Ramos (cell line): ENCODE results near the gene GTF3C5.
"Not testable (repeated sequence)": the region's sequence is repeated elsewhere in the genome, so short reads cannot be mapped to it uniquely, and the experiment has no call there.

Source experiments
- in situ Hi-C: fragments of 300-500 bp; cut with MboI; formaldehyde crosslinking; loops from one replicate; pipeline ENCODE4 v1.14.3; 2022; ENCODE audit warnings: low sequenced_read_pairs; ENCODE audit not compliant: unreplicated experiment

The GTF3C5 gene, protein sequence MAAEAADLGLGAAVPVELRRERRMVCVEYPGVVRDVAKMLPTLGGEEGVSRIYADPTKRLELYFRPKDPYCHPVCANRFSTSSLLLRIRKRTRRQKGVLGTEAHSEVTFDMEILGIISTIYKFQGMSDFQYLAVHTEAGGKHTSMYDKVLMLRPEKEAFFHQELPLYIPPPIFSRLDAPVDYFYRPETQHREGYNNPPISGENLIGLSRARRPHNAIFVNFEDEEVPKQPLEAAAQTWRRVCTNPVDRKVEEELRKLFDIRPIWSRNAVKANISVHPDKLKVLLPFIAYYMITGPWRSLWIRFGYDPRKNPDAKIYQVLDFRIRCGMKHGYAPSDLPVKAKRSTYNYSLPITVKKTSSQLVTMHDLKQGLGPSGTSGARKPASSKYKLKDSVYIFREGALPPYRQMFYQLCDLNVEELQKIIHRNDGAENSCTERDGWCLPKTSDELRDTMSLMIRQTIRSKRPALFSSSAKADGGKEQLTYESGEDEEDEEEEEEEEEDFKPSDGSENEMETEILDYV

DNA sequence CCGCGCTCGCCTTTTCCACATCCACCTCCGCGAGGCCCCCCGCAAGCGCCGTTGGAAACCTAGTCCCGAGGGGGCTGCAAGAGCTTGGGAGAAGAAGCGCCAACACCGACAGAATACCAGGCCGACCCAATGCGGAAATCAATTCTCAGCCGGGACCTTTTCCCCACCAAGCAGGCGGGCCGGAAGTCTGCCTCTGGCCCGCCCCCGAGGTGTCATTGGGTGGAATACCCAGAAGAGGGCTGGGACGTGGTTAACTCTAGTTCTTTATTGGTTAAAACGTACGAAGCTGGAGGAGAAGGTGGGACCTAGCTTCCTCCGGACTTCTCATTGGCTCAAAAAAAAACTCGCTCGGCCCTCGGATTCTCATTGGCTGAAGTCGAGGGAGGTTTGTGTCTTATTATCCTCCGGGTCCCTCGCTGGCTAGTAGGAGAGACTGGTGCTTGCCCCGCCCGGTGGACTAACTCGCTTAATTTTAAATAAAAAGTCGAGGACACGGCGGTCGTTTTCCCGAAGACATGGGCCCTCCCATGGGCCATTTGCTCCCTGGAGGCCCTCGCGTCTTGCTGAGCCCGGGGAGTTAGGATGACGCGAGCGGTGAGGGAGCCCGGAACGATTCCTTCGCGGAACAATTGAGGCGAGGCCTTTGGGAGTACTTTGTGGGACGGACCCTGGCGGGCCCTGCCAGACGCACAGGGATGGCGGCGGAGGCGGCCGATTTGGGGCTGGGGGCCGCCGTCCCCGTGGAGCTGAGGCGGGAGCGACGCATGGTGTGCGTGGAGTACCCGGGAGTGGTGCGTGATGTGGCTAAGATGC, at the start of gene GTF3C5:
TSS of gene GTF3C5 (plus strand) at position 681 of the 813 bp plus-strand sequence. CDS start at position 696, 15 bp downstream.
- in situ Hi-C loops, result no loop called here

DNA sequence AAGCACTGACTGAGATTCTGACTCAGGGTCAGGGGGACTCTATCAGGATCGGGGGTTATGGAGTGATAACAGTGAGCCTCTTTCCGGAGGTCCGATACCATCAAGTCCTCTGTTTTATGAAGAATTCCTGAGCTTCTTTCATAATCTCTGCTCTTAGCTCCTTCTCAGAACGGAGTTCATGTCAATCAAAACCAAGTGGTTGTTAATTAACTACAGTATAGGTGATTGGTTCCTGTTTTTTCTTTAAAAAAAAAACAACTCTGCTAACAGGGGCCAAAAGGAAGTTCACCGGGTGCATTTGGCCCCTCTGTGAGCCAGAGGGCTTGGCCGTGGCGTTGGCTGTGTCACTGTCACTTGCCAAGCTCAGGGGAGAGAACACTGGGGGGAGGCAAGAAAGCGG, 48.3 kb upstream of the GTF3C5 start:
- in situ Hi-C loops, result no loop called here

DNA sequence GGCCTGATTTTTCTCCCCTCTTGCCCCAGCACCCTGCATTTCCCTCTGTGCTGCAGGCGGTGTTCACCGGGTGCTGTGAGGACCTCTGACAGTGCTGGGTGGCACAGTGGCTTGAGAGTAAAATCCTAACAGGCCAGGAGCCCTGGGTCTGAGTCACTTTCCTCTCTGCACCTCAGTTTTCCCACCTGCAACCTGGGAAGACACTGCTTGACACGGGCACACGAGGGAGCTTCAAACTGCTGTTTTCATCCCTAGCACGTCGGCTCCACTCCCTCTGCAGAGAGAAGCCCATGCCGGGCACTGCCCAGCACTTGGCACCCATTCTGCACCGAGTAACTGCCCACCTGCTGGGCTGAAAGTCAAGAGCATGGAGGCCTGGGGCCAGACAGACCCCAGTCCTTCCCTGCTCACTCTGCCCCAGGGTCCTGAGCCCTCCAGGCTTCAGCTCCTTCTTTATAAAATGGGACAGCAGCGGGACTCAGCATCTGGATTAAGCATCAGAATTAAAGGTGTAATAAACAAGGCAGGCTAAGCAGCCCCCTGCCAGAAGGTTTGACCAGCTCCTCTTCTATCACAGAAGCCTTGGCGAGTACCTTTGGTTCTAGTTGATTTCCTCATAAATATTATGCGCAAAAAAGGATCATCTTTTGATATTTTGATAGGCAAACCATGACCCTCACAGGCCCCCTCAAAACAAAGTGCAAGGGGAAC, 47.2 kb upstream of the GTF3C5 start:
- in situ Hi-C loops, result no loop called here

DNA sequence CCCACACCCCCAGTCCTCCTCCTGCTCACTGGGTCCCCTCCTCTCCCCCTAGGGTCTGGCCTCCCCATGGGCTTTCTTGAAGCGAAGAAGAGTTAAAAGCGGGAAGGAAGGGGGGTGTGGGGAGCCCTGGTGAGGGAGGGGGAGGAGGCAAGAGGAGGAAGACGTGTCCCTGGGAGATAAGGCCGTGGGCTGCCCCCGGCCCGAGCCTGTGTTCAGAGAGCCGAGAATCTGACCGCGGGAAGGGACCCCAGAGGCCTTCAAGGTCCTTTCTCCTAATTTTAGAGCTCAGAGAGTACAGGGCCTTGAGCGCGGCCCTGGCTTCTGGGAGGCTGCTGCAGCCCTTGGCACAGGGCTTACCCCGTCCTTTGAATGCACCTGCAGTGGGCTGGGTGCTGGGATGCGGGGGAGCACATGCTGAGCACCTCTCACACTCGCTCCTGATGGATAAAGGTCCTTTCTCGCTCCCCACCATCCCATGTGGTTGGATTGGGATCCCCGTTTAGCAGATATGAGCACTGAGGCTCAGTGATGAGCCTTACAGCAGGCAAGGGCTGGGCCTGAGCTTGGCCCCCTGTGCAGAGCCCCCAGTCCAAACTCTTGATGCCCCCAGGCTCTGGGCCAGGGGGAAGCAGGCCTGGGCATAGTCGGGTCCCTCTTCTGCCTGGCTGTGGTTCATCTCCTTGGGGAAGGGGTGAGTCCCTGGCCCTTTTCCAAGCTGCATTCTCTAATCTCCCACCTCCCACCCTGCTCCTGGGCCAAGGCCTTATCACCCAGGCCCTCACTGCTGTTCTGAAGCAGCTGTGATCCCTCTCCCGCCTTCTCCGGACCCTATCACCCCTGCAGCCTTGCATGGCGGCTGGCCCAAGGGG, 46.4 kb upstream of the GTF3C5 start:
- in situ Hi-C loops, result no loop called here

DNA sequence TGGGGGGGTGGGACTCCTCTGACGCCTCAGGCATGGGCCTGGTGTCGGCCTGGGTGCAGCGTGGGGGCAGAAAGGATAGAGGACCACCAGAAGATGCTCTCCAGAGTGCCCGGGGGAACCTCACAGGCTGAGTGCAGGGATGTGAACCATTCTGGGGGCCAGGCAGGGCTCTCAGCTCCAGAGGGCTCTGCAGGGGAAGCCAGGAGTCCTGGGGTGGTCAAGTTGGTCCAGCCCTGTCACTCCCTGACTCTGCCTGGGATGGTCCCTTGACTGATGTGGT, 45.8 kb upstream of the GTF3C5 start:
- in situ Hi-C loops, result no loop called here

DNA sequence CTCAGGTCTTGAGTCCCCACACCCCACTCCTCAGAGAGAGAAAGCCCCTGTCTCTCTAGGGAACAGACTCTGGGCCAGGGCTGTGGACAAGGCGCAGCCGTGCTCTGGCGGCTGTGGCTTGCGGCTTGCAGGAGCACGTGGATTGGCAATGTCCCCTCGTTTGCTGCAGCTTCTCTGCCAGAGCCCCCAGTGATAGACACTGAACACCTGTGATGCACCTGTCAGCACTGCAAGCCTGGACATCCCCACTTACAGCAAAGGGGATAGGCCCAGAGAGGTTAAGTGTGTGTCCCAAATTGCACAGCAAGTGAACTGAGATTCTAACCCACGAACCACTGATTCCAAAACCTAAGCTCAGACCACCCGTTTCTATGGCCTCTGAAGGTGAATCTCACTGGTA, 45.3 kb upstream of the GTF3C5 start:
- in situ Hi-C loops, result no loop called here

DNA sequence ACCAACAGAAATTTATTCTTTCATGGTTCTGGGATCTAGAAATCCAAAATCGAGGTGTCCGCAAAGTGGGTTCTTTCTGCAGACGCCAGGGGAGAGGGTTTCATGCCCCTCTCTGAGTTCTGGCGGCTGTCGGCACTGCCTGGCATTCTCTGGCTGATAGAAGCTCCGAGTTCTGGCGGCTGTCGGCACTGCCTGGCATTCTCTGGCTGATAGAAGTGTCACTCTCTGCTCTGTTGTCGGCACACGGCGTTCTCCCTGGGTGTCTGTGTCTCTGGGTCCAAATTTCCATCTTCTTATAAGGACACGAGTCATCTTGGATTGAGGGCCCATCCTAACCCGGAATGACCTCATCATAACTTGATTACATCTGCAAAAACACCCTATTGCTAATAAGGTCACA, 44.7 kb upstream of the GTF3C5 start:
- in situ Hi-C loops, result no loop called here

DNA sequence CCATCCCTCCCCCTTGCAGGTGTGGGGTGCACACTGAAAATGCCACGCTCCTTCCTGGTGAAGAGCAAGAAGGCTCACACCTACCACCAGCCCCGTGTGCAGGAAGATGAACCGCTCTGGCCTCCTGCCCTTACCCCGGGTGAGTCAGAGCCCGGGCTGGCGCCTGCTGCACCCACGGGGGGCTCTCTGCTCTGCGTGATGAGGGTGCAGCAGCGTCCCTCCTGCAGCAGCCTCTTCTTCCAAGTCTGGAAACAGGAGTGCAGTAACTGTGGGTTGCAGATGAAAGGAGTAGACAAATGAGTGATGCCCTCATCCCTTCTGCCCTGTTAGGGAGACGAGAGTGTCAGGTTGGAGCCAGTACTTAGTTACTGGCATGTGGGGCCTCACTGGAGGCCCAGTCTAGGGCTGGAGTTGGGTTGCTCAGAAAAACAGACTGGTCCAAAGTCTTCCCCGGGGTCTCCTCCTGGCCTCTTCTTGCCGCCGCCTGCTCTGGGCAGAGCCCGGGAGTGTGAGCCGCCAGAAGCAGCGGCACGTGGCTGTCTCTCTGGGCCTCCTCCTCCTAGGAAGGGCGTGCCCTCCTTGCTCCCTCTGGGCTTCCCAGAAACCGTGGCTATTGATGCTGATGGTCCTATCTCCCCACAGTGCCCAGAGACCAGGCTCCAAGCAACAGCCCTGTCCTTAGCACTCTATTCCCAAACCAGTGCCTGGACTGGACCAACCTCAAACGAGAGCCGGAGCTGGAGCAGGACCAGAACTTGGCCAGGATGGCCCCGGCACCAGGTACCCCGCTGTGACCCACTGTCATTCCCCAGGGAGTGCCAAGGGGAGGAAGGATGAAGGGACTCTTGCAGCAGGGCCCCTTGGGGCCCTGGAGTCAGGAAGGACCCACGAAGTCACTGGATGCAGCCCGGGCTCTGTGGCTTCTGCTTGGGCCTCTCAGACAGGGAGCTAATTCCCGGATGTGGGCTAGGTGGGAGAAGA, 43.9 kb upstream of the GTF3C5 start:
- in situ Hi-C loops, result no loop called here

DNA sequence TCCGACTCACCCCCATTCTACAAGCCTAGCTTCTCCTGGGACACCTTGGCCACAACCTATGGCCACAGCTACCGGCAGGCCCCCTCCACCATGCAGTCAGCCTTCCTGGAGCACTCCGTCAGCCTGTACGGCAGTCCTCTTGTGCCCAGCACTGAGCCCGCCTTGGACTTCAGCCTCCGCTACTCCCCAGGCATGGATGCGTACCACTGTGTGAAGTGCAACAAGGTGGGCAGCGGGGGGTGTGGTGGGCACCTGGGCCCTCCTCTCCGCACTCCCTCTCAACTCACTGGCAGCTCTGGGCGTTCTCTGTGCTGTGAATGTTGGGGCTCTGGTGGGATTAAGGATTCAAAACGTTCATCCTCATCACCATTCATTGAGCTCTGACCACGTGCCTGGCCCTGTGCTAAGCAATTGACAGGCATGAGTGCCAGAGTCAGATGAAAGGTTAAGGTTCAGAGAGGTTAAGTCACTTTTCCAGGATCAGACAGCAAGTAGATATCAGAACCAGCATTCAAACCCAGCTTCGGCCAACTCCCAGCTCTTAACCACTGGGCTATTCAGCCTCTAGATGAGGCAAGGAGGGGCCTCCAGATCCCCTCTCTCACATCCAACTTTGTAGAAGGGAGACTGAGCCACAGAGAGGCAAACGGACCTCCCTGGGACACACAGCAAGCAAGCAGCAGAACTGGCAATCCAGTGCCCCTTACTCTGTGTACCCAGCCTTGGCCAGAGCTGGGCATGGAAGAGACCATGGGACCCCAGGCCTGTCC, 42.4 kb upstream of the GTF3C5 start:
- in situ Hi-C loops, result no loop called here

DNA sequence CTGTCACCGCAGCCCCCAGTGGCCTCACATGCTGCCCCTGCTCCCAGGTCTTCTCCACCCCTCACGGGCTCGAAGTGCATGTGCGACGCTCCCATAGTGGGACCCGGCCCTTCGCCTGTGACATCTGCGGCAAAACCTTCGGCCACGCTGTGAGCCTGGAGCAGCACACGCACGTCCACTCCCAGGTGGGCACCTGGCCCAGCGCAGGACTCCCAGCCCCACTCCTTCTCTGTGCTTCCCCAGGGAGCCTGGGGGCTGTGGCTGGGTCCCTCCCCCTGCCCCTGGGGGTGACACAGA, 41.8 kb upstream of the GTF3C5 start:
- in situ Hi-C loops, result no loop called here

DNA sequence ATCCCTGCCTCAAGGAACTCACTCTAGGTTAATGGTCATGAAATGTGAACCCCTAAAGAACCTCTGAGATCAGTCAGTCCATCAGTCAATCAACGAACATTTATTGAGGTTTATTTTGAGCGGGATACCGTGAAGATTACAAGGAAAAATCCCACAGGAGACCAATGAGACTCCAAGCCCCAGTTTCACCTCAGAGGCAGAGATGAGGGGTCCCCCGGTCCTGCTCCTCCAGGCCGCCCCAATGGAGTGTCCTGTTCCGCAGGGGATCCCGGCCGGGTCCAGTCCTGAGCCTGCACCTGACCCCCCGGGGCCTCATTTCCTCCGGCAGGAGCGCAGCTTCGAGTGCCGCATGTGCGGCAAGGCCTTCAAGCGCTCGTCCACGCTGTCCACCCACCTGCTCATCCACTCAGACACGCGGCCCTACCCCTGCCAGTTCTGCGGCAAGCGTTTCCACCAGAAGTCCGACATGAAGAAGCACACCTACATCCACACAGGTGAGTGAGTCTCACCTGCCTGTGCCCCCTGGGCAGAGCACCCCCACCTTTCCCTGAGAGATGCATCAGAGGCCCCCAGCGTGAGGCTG, 41.3 kb upstream of the GTF3C5 start:
- in situ Hi-C loops, result no loop called here

DNA sequence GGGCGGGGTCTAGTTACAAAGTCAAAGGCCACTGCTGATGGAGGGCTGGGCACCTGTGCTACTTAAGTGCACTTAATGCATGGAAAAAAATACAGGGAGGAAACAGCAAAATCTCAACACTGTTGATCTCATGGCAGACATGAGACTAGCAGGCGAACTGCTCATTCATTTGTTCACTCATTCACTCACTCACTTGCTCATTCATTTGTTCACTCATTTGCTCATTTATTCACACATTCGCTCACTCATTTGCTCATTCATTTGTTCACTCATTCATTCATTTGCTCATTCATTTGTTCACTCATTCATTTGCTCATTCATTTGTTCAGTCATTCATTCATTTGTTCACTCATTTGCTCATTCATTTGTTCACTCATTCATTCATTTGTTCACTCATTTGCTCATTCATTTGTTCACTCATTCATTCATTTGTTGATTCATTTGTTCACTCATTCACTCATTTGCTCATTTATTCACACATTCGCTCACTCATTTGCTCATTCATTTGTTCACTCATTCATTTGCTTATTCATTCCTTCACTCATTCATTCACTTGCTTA, 40.7 kb upstream of the GTF3C5 start:
- in situ Hi-C loops, result not testable (repeated sequence)

DNA sequence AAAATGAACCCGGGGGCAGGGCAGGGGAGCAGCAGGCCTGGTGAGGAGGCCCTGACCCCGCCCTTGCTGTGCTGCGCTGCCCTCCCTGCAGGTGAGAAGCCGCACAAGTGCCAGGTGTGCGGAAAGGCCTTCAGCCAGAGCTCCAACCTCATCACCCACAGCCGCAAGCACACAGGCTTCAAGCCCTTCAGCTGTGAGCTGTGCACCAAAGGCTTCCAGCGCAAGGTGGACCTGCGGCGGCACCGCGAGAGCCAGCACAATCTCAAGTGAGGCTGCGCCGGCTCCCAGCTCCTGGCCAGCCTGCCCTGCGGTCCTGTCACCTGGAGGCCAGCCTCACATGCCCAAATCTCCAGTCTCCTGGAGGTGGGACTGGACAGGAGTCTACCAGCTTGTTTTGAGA, 40.0 kb upstream of the GTF3C5 start:
- in situ Hi-C loops, result no loop called here

DNA sequence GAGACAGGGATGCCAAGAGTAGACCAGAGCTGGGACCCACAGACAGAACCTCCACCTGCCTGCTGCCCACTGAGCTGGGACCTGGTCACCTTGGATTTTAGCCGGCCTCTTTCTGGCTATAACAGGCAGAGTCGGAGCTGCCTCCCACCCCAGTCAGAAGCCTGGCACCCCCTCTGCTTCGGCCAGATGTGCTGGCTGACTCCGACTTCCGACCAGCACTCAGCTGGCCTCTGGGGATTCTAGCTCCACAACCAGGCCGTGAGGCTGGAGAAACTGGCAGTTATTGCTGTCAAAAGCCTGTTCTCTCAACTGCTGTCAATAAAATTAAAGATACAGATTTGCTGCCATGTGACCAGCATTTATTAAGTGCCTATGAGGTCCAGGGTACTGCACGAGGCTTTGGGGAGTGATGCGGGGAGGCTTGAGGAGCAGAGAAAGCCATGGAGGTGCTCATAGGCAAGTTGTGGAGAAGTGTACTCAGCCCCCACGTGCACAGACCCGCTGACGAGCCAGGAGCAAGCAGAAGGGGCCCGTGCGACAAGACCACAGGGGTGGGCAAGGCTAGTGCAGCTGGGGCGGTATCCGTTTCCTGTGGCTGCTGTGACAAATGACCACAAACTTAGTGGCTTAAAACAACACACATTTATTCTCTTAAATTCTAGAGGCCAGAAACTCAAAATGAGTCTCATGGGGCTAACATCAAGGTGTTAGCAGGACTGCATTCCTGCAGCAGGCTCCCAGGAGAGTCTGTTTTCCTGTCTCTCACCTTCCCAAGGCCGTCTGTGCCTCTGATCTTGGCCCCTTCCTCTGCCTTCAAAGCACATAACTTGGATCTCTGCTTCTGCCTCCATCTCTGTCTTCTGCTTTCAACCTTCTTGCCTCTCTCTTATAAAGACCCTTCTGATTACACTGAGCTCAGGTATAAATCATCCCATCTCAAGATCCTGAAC, 39.2 kb upstream of the GTF3C5 start:
- in situ Hi-C loops, result no loop called here

DNA sequence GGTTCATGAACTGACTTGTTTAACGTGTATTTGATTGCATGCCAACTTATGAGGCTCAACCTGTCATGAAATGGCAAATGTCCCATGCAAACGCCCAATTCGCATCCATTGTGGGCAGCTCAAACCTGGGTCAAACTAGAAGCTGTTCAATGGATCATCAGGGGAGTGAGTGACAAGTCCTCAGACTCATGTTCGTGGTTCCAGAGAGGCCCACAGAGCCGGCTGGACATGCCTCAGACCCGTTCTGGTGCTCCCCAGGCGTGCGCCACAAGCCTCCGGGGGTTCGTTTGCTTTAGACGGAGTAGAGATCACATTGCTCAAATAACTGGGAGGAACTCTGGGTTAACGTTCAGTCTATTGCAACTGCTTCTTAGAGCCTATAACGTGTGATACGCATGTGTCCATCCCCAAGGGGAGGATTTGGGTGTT, 37.3 kb upstream of the GTF3C5 start:
- in situ Hi-C loops, result no loop called here

DNA sequence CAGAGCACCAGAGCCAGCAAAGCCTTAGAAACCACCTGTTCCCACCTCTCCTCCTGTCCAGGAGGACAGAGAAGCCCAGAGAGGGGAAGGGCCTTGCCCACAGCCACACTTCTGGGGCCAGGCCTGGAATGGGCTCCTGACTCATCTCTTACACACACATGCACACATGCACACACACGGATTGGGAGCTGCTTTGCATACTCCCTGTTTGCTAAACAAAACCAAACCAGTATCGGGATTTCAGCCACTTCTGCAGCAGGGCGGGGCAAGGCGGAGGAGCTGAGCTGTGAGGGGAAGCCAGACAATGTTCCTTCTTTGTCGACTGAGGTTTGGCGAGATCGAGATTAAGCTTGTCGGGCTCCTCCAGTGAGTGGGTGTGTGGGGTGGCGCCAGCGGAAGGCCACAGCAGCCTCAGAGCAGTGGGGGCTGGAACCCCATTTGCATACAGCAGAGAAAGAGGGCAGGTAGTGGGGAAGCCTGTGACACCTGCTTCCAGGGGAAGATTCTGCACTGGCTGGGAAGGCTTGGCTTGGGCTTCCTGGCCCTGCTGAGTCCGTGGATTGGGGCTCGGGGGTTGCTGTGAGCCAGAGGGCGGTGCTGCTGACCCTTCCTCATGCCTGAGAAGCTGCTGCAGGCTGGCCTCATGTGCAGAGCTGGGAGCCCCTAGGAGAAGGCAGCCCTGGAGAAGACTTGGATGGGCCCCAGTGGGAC, 36.2 kb upstream of the GTF3C5 start:
- in situ Hi-C loops, result no loop called here
